ENCODE data around the gene PPIG. TPM values are rescaled to one million over a fixed set of nuclear protein-coding genes. Genes with fewer than 3 reads are reported as not detected.
A peak's percentile ranks its signal among the peaks of the same experiment; 100 is the strongest.

PPIG gene
- total and polyA plus RNA-seq, 9 of the 15 experiments (the other 6 are each of a cell fraction or from before 2014, with no cell fraction given), result 52.5 to 166 (median 124) TPM

DNA sequence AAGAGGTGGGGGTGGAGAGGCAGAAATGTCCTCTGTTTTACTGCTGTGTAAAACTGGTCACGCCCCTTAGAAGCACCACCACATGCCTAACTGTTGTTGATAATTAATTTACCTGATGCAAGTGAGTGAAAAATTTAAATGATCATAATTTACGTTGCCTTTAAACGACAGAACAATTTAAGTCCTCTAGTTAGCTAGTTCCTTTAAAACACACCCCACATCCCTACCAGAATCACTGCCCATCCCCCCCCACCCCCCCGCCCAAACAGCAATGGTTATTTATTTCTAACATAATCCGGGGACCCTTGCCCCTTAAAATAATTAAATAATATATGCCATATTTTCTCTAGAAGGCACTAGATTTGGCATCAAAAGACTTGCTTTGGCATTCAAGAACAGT lies 633 bp upstream of the PPIG start:
- H3K27me3 ChIP-seq (ENCODE audit: control insufficient read depth in 2 of 2, insufficient read depth in 2 of 2, low read length in 2 of 2), result no peaks in the 10 kb centered on the region
- 81% methylated on average over 5 of the region's 5 CpGs for WGBS (ENCODE audit: insufficient coverage, low coverage, missing lambda C conversion rate)
- H3K4me3 ChIP-seq, result no peak overlapping the region
- H2AFZ ChIP-seq (ENCODE audit: low read depth, low read length), result peak overlapping the region; percentile 99
- ChIA-PET POLR2A (interaction anchor here (0.7 to 2.4 kb wide), 4 partner anchors 10 to 717 kb away, joined by 5 to 13 read pairs (median 8); partner anchors contain the start of gene FASTKD1), CTCF (ENCODE audit: low intra/inter-chr PET ratio) (no interaction called here)
- peaks cover 3 to 4% of the 10 kb centered on the region in 2 experiments; a peak in 2 of 5 replicates for H3K4me1 ChIP-seq (replicated peaks in 1 of 2; ENCODE audit: control insufficient read depth in 2 of 2, insufficient read depth in 2 of 2, low read length in 2 of 2)
- ATAC-seq, result no peak
- no peak for FAIRE-seq
- no peak overlapping the region; the same call in 2 of the 3 replicates for H3K27ac ChIP-seq (ENCODE audit: extremely low read depth, low read depth, low read length)
- DNase-seq (ENCODE audit: extremely low read depth in 1 of 4, low spot score in 3 of 4), result no peak
- H3K9ac ChIP-seq (ENCODE audit: insufficient read depth in 1 of 2, low read depth in 2 of 2, low read length in 2 of 2), result no peak overlapping the region
- in situ Hi-C loops (cut with MboI) (no loop called here), intact Hi-C loops (cut with micrococcal nuclease) (no loop called here)
- TF ChIP-seq CEBPG (CRISPR knock-in tag; IDR thresholded peaks at IDR 0.05) (peak; percentile 51; the same call in 1 of the 2 replicates), CEBPG (tag; conservative IDR thresholded peaks at IDR 0.05 in 1 of 2, IDR thresholded peaks at IDR 0.05 in 1 of 2) (no peak), MIER1 (IDR thresholded peaks at IDR 0.05; ENCODE audit: low read depth) (no peak), PCBP1 (IDR thresholded peaks at IDR 0.05; ENCODE audit: low read depth, low read length, poor library complexity, severe bottlenecking) (peak; percentile 52), HDAC1 (IDR thresholded peaks at IDR 0.05) (no peak)
- peaks cover 11% of the 10 kb centered on the region for H3K9me3 ChIP-seq (replicated peaks; ENCODE audit: control insufficient read depth, insufficient read depth, low read depth, low read length)
- H3K79me2 ChIP-seq (ENCODE audit: control insufficient read depth, insufficient read depth, low read length), result peaks cover 46% of the 10 kb centered on the region
- BruUV-seq (replicated peaks), result no TSS peak
- H4K20me1 ChIP-seq (replicated peaks; ENCODE audit: control insufficient read depth, insufficient read depth, low read length), result 0 out of 2 replicates have a peak, but pooled peaks cover 5% of the 10 kb centered on the region
- peaks cover 9% of the 10 kb centered on the region; the same call in 1 of the 3 replicates for H3K36me3 ChIP-seq (ENCODE audit: control insufficient read depth, insufficient read depth, low read length)
- no peaks in the 10 kb centered on the region for H3K9me1 ChIP-seq (ENCODE audit: control insufficient read depth, insufficient read depth, low read length)
- no peak overlapping the region for H3K4me2 ChIP-seq (ENCODE audit: insufficient read depth, low read length)

GRCh38 chr2:169585673-169586072 lies 1.5 kb downstream of the PPIG start:
- ChIA-PET POLR2A (interaction anchor here (0.8 to 2.4 kb wide), 5 partner anchors 12 to 40 kb away, joined by 3 to 16 read pairs (median 5); partner anchors contain the start of gene FASTKD1), CTCF (ENCODE audit: low intra/inter-chr PET ratio) (no interaction called here)
- peak overlapping the region; percentile 86 for H3K4me2 ChIP-seq (ENCODE audit: insufficient read depth, low read length)
- under 1% methylated on average over 7 of the region's 7 CpGs for WGBS (ENCODE audit: insufficient coverage, low coverage, missing lambda C conversion rate)
- in situ Hi-C loops (cut with MboI) (loop anchor here (5.0 kb wide), 1 partner anchor 107 kb away; the partner anchor contains the start of genes CFAP210 and PHOSPHO2), intact Hi-C loops (cut with micrococcal nuclease) (no loop called here)
- H4K20me1 ChIP-seq (replicated peaks; ENCODE audit: control insufficient read depth, insufficient read depth, low read length), result 0 out of 2 replicates have a peak, but pooled peaks cover 5% of the 10 kb centered on the region
- DNase-seq (ENCODE audit: extremely low read depth in 1 of 4, low spot score in 3 of 4) (peak in 1 of 4 experiments; percentile 24), FAIRE-seq (no peak), ATAC-seq (no peak)
- peak overlapping the region; percentile 88 to 99 for H3K9ac ChIP-seq (ENCODE audit: insufficient read depth in 1 of 2, low read depth in 2 of 2, low read length in 2 of 2)
- H3K79me2 ChIP-seq (ENCODE audit: control insufficient read depth, insufficient read depth, low read length), result peaks cover 67% of the 10 kb centered on the region
- peak overlapping the region; percentile 64 for H3K4me3 ChIP-seq
- H3K4me1 ChIP-seq (replicated peaks in 1 of 2; ENCODE audit: control insufficient read depth in 2 of 2, insufficient read depth in 2 of 2, low read length in 2 of 2), result peaks cover 4 to 7% of the 10 kb centered on the region in 2 experiments; a peak in 3 of 5 replicates
- no peaks in the 10 kb centered on the region for H3K27me3 ChIP-seq (ENCODE audit: control insufficient read depth in 2 of 2, insufficient read depth in 2 of 2, low read length in 2 of 2)
- no peaks in the 10 kb centered on the region for H3K9me1 ChIP-seq (ENCODE audit: control insufficient read depth, insufficient read depth, low read length)
- no peak overlapping the region for H2AFZ ChIP-seq (ENCODE audit: low read depth, low read length)
- H3K36me3 ChIP-seq (ENCODE audit: control insufficient read depth, insufficient read depth, low read length), result peaks cover 22% of the 10 kb centered on the region; the same call in 2 of the 3 replicates
- H3K9me3 ChIP-seq (replicated peaks; ENCODE audit: control insufficient read depth, insufficient read depth, low read depth, low read length), result peaks cover 11% of the 10 kb centered on the region
- H3K27ac ChIP-seq (ENCODE audit: extremely low read depth, low read depth, low read length), result peak overlapping the region; percentile 99
- no TSS peak for BruUV-seq (replicated peaks)
- TF ChIP-seq CSDE1 (IDR thresholded peaks at IDR 0.05), result 0 out of 4 replicates have a peak, but pooled peaks of 1 of the 2 experiments have one; percentile 16
- TF ChIP-seq, protein P1, sequence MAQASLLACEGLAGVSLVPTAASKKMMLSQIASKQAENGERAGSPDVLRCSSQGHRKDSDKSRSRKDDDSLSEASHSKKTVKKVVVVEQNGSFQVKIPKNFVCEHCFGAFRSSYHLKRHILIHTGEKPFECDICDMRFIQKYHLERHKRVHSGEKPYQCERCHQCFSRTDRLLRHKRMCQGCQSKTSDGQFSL (CRISPR knock-in tag; IDR thresholded peaks at IDR 0.05), result peak; percentile 58; the same call in 1 of the 2 replicates
- TF ChIP-seq, protein P1 (tag; IDR thresholded peaks at IDR 0.05), result no peak
- TF ChIP-seq NR2C2 (CRISPR knock-in tag; IDR thresholded peaks at IDR 0.05), result no peak
- no peak for TF ChIP-seq NR2C2 (tag; IDR thresholded peaks at IDR 0.05)
- 0 out of 2 replicates have a peak, but pooled peaks have one; percentile 6 for TF ChIP-seq PML (IDR thresholded peaks at IDR 0.05; ENCODE audit: low read length)
